ENCODE data around the gene RPS6KC1.
"Not testable (repeated sequence)": the region's sequence is repeated elsewhere in the genome, so short reads cannot be mapped to it uniquely, and the experiment has no call there.

RPS6KC1 gene

DNA sequence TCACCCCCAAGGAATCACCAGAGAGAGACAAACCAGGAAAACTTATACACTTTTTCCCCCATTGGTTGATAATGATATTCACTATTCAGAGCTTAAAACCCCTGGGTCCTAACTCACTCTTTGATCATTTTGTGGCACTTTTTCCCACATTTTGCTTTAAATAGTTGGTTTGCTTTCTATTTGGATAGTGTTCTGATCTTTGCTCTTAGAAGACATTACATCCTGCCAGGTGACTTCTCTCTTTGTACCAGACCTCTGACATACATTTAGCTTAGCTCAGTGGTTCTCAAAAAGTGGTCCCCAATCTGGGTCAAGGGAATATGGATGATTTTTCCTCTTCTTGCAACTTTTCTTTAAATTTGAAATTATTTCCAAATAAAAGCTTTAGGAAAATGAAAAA is 228.4 kb downstream of the RPS6KC1 start:
- DNase-seq (ENCODE audit: low read depth in 3 of 3) = no peak

DNA sequence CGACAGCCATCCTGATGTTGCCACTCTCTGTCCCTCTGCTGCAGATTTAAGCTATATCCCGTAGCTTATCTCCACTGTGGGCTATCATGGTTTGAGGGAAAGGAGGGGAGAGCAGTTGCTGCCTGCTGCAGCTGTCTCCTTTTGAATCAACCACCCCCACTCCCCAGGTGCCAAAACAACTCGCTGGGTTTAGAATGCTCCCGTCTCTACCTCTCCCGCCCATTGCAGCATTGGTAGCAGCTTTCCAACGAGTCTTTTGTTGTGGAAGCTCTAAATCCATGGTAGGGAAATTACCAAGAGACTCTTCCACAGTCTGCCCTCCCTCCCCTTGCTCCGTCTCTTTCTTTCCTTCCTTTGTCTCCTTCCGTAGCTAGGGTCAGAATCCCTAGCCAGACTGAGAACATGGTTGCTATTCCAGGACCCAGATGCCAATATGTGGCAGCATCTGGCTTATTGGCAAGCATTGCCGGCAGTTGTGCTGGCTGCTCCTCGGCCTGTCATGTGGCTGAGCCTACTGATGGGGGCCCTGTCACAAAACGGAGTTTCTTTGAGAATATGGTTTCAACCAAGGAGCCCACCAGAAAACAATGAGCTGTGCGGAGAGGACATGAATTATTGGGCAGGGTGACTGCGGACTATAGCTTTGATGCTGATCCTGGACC is 230.7 kb downstream of the RPS6KC1 start:
- DNase-seq (ENCODE audit: low read depth in 3 of 3) = no peak

DNA sequence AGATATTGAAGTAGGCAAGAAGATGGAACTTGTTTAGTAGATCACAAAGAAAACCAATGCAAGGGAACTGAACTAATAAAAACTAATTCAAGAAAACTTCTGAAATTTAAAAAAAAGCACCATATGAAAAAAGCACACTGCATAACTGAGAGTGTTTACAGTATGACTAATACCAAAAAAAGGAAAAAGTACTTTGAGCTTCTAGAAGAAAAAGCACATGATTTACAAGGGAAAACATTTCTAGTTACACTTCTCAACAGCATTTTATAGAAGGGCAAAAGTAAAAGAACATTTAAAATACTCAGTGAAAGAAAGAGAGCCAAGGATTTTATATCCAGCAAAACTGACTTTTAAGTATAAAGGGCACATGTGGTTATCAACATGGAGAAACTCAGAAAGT is 233.6 kb downstream of the RPS6KC1 start:
- no peak for DNase-seq (ENCODE audit: low read depth in 3 of 3)

DNA sequence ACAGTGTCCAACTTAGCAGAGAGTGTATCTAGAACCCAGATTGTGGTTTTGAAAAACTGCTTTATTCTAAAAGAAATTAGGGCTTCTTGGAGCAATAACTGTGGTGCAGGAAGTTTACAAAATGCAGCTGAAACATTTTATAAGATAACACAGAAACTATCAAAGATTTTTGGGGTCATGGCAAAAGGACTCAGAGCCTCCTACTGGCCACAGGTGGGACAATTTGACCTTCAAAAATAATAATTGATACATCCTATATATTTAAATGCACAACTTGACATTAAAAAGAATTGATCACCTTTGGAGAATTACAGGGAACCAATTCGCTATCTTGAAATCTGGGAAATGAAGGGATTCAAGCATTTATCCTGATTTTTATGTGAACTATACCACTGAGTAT is 235.2 kb downstream of the RPS6KC1 start:
- DNase-seq (ENCODE audit: low read depth in 3 of 3) = no peak

DNA sequence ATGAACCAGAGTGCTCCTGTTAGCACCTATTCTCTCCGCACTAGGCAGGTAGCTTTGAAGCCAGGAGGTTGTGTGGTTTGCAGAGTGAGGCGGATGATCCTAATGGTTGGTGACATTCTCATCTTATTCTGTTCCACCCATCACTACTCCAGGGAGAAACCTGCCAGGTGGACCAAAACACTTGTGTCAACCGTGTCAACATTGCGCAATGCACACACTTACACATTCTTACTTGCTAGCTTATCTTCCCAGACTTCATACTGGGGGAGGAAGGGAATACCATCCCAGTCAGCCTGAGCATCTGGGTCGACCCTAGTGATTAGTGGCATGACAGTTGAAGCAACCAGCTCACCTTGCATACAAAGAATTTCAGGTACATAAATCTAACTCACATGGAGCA is 236.9 kb downstream of the RPS6KC1 start:
- no peak for DNase-seq (ENCODE audit: low read depth in 3 of 3)

DNA sequence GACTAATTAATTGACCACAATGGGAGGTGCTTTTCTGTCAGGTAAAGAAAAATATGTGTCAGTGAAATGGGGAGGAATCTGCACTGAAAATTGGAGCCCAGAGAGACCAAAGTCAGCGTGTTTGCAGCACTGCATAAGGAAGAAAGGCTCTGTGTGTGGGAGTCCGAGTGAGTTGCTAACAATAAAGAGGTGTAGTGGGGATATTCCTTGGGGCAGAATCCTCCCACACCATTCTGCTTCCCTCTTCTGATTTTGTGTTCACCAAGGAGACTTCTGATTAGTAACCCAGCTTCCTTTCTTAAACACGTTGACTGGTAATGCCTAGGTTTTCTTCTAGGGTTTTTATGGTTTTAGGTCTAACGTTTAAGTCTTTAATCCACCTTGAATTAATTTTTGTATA is 240.5 kb downstream of the RPS6KC1 start:
- no peak for DNase-seq (ENCODE audit: low read depth in 3 of 3)

DNA sequence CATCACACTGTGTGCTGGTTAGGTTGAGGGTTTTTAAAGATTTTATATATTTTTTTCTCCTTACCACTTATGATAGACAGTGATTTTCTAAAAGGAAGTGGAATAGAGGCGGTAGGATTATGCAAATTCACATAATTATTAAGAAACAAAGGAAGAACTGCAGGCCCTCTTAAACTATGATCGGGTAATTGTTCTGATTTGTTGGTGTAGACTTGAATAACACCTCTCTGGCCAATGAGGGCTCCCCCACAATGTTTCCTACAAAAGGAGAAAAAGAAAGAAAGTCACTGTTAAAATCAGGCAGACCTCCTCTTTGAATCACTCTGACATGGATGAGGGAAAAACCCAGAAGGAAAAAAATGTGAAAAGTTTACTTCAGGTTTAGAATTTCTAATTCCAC is 241.6 kb downstream of the RPS6KC1 start:
- DNase-seq (ENCODE audit: low read depth in 3 of 3) = no peak

DNA sequence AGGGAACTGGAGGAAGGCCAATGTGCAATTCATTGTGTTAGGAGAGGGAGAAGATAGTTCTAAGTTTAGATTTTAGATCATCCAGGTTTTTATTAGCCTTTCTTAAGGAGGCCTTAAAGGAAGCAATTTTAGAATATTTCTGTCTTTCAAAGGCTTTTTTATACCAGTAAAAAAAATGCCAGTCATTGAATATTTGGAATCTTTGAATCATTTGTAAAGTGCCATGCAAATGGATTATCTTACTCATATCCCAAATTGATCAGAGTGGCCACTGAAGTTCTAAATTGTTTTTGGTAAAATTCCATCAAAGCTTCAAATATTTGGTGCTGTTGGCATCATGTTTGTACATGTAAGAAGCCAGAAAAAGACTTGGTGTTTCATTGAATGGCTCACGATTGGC is 244.8 kb downstream of the RPS6KC1 start:
- DNase-seq (ENCODE audit: low read depth in 3 of 3) = no peak

DNA sequence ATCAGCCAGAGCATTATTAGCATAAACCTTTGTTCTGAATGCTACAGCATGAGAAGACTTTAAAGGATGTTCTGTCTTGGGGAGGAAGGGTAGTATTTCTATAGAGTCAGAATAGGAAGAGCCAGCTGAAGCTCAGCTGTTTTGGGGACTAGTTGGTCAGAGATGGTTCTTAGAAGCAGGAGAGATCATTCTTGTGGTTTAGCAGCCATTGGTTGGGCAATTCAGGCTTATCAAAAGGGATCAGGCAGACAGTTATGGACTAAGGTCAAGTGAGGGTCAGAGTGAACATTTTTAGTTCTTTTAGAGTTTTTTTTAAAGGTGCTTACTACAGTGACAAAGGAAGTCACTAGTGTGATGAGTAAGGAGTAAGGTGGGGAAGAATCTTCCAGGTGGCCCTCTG is 245.5 kb downstream of the RPS6KC1 start:
- no peak for DNase-seq (ENCODE audit: low read depth in 3 of 3)

DNA sequence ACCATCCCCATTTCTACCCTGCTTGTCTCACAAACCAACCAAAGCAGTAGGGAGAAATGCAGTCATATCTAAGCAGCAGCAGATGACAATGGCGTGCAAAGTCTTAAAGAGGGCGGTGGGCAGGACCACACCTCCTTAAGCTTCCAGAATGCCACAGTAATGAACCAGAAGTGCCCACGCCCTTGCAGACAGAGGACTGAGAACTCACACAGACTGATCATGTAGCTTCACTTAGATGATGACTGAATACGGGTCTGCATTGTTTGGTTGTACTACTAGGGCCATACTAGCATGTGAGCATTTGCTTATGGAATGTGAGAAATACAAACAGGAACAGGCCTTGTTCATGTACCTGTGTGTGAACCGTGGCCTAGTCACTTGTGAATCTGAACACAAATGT is 246.0 kb downstream of the RPS6KC1 start:
- no peak for DNase-seq (ENCODE audit: low read depth in 3 of 3)

DNA sequence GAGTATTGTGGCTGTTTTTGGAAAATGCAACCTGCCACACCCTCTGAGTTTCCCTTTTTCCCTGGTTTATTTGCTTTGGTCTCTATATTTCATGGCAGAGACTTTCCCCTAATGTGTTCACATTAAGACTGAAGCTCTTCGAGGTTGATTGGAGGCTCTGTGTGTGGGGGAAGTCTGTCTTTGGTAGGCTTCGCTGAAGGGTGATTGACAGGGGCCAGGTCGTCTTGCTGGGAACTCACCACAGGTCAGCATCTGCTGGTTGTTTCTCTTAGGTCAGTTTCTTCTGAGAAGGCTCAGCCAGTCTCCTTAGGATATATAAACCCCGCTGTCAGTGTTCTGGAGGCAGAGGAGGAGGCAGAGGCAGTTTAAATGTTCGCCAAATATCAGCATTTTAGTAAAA is 249.4 kb downstream of the RPS6KC1 start:
- DNase-seq (ENCODE audit: low read depth in 3 of 3) = no peak

DNA sequence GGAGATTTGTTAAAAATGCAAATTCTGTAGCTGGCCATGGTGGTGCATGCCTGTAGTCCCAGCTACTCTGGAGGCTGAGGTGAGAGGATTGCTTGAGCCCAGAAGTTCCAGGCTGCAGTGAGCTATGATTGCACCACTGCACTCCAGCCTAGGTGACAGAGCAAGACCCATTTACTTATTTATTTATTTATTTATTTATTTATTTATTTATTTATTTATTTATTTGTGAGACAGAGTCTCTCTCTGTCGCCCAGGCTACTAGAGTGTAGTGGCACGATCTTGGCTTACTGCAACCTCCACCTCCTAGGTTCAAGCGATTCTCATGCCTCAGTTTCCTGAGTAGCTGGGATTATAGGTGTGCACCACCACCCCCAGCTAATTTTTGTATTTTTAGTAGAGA is 250.5 kb downstream of the RPS6KC1 start:
- not testable (repeated sequence) for DNase-seq (ENCODE audit: low read depth in 3 of 3)

DNA sequence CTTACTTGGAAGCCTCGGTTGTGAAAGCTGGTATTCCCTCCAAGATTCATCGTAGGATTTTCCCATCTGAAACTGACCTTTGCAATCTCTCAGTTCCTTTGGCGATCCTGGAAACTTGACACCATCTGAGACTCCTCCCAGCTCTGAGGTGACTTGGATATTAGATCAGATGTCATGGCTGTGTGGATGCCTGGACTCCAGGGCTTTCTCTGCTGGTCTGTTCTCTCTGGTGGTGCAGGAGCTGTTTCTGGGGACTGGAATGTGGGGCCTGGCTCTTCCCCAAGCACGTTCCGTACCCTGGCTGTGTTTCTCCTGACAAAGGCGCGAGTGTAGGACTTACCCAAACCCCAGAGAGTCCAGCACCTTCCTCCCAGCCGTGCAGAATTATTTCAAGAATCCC is 252.2 kb downstream of the RPS6KC1 start:
- no peak for DNase-seq (ENCODE audit: low read depth in 3 of 3)

DNA sequence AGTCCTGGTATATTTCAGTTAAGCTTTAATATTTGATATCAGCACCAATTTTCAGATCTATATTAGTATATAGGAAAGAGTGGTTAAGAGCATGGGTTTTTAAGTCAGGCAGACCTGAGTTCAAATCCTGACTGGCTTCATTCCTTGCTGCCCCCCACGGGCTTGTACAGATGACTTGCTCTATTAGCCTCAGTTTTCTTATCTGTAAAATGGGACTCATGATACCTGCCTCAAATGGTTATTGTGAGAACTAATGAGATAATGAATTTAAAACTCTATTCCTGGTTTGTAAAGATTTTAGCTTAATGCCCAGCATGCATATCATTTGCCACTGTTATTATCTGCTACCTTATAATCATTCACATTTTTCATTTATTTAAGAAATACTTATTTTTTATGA is 264.5 kb downstream of the RPS6KC1 start:
- no peak for DNase-seq (ENCODE audit: low read depth in 3 of 3)

DNA sequence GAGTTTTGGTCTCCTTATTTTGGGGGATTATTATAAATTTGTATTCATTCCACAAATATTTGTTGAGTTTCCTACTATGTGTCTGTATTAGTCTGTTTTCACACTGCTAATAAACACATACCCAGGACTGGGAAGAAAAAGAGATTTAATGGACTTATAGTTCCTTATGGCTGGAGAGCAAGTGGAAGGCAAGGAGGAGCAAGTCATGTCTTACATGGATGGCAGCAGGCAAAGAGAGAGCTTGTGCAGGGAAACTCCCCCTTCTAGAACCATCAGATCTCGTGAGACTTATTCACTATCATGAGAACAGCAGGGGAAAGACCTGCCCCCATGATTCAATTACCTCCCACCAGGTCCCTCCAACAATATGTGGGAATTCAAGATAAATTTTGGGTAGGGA is 267.4 kb downstream of the RPS6KC1 start:
- DNase-seq (ENCODE audit: low read depth in 3 of 3) = not testable (repeated sequence)

DNA sequence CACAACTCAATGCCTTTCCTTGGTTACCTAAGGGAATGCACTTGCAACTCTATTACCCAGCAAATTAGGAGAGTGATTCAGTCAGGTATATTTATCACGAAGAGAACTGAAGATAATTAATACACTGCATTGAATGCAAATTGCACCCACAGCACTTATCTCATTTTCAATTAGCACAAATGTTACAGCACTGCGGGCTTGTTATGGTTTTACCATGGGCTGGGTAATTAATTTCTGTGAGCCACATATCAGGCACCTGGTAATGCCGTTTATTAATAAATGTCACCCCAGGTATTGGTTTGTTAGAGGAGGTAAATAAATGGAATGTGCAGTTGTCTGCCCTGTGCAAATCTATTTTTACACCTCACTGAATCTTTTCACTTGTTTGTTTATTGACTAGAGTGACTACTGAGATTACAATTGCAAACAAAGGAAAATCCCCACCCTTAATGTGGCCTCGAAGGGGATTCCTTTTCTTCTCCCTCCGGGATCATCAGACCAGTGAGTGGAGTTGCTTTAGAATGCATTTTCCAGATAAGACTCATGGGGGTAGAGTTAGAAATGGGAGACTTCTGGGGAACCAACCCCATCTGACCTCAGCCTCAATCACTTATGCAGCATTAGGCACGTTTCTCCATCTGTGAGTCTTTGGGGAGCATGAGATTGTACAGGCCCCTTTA is 269.3 kb downstream of the RPS6KC1 start:
- DNase-seq (ENCODE audit: low read depth in 3 of 3) = no peak
